Stimulated activated CD4-positive, alpha-beta T cell treated with anti-CD3 and anti-CD28 coated beads, Interleukin-4, amount 100 ng/mL, for 48 hours (primary cell): ENCODE measurements around the gene SYTL1.

Experiments used
- DNase-seq, 2 donors: peaks; one replicate each; pipeline ENCODE4 v3.0.0-alpha.2; 2020; ENCODE audit warnings: low read depth in 2 of 2

The SYTL1 gene

DNA sequence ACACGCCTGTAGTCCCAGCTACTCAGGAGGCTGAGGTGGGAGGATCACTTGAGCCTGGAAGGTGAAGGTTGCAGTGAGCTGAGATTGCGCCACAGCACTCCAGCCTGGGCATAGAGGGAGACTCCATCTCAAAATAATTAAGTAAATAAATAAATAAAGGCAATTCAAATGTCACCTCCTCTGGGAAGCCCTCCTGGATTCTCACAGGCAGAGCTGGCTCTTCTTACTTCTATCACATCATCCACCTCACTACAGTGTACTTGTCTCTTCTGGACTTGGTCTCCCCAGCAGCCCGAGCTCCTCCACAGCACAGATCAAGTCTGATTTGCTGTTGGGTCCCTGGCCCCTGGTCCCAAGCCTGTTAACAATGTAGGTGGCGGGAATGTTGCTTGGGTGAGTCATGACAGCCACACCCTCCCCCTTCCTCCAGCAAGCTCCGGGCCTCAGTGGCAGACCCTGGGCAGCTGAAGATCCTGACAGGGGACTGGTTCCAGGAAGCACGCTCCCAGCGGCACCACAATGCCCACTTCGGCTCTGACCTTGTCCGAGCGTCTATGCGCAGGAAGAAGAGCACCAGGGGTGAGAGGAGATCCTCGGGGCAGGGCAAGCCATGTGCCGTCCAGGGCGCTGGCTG, 5.3 kb downstream of the SYTL1 start:
- DNase-seq = no peak

DNA sequence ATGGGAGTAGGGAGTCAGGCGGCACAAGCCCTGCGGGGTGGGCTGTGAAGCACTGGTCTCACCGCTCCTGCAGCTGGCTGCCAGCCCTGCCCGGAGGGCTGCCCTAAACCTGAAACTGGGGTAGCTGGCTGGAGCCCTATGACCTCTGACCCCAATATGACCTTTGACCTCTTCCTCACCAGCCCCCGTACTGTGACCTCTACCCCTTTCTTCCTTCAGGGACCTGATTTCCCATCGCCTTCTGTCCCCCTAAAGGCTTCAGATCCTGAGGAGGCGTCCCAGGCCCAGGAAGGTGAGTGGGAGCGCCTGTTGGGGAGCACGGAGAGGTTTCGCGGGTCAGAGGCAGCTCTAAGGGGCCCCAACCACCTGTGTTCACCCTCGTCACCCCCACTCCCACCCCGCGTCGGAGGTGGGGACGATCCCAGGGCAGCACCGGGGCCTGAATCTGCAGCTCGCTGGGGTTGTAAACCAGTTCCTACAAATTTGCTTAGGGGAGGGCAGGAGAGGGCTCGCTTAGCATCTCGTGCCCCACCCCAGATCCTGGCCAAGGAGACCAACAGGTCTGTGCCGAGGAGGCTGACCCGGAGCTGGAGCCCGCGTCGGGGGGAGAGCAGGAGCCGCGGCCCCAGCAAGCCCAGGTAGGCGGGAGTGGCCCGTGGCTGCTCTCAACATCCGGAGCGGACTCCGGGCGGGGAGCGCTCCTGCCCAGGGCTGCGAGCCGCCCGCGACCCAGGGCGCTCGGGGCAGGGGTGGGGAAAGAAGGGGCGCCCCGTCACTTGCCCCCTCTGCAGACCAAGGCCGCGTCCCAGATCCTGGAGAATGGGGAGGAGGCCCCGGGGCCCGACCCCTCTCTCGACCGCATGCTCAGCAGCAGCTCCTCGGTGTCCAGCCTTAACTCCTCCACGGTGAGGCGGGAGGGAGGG, 7.3 kb downstream of the SYTL1 start:
- no peak for DNase-seq

- DNase-seq = no peak
Measured at GRCh38 chr1:27349784-27350662, 8.2 kb downstream of the SYTL1 start.

GRCh38 chr1:27350663-27351540, 9.1 kb downstream of the SYTL1 start:
- DNase-seq = no peak

GRCh38 chr1:27351541-27352107, 9.8 kb downstream of the SYTL1 start:
- DNase-seq = no peak

DNA sequence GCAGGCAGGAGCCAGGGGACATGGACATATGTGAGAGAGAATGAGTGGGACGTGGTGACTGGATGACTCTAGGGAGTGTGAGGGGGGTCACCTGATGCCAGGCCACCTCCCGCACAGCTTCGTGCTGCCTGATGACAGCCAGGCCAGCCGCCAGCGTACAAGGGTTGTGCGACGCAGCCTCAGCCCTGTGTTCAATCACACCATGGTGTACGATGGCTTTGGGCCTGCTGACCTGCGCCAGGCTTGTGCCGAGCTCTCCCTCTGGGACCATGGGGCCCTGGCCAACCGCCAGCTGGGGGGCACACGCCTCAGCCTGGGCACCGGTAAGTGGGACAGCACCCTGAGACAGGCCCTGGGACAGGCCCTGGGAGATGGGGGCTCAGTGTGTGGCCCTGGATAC, 11.3 kb downstream of the SYTL1 start:
- no peak for DNase-seq

- DNase-seq = no peak
Measured at GRCh38 chr1:27353629-27354028, 11.8 kb downstream of the SYTL1 start.

DNA sequence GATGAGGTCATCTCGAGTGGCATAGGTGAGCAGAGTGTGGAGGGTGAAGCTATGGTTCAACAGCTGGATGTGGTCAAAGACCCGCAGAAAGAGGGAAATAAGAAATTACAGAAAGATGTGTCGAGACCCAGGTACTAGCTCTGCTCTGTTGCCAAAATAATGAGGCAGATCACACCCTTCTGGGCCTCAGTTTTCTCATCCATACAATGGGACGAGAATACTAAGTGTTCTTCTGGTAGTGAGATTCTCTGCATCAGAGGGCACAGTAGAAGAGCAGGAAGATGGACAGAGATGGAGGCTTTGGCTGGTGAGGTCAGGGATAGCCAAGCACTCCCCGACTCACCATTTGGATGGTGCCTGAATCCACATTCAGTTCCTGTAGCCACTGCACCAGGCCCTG, 13.9 kb downstream of the SYTL1 start:
- DNase-seq = no peak

GRCh38 chr1:27356277-27356618, 14.4 kb downstream of the SYTL1 start:
- DNase-seq = no peak

DNA sequence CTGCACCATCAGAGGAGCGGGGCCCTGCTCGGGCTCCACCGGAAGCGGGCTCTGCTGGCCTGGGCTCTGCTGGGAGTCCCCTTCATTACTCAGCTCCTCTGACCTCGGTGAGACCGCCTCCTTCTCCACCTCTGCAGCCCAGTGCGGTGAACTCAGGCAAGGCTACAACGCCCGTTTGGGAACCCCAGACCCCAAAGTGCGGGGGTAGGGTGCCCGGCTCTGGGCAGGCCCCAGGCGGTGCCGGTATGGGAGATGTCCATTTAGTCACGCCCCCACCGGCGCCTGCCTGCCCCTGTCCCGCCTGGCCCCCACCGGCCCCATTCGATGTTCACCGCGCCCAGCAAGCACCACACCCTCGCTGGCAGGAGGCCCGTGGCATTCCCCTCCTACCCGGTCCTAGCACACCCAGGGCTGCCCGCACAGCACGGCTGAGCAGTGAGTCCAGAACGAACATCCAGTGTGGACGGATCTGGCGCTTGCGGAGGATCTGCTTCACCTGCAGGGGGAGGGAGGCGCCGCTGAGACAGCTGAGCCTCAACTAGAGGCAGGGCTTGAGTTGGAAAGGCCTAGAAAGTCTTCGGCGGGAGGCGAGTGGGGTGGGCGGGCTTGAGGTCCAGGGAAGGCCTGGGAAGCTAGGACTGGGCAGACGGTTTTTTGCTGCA, 14.9 kb downstream of the SYTL1 start:
- DNase-seq = no peak

GRCh38 chr1:27357281-27358037, 15.6 kb downstream of the SYTL1 start:
- DNase-seq = peak; percentile 69 to 77

DNA sequence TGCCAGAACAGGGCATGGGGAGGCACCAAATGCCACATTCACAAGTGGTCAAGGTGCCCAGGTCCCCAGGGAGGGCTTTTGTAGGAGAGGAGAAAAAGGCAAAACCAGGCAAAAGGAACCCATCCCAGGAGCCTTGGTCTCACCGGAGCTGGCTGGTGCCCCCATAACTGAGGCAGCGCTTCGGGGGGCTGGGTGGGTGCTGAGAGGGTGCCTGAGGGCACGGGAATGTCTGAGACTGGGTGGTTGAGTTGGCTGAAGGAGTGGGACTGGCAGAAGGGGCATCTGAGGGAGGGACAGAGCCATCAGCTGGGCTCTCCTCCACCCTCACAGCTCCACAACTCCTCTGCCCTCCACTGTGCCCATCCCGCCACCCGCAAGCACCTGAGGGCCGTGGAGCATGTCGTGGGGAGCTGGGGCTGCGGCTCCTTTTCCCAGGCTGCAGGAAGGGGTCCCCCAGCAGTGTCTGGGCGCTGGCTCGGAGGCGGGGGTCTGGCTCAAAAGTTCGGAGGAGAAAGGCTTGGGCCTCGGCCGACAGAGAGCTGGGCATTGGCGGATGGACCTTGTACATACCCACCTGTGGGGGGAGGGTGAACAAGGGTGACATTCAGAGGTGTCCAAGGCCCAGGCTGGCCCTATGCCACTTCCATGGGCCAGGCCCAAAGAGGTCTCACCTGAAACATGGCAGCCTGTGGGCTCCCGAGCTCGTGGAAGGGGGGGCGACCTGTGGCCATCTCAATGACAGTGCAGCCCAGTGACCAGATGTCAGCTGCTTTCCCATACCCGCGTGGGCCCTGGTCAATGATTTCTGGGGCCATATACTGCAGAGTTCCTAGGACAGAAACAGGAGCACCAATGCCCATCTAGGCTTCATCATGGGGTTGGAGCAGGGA, 16.5 kb downstream of the SYTL1 start:
- DNase-seq = no peak

- DNase-seq = no peak
Measured at GRCh38 chr1:27358928-27359313, 17.1 kb downstream of the SYTL1 start.

GRCh38 chr1:27359822-27360158, 18.0 kb downstream of the SYTL1 start:
- no peak for DNase-seq

DNA sequence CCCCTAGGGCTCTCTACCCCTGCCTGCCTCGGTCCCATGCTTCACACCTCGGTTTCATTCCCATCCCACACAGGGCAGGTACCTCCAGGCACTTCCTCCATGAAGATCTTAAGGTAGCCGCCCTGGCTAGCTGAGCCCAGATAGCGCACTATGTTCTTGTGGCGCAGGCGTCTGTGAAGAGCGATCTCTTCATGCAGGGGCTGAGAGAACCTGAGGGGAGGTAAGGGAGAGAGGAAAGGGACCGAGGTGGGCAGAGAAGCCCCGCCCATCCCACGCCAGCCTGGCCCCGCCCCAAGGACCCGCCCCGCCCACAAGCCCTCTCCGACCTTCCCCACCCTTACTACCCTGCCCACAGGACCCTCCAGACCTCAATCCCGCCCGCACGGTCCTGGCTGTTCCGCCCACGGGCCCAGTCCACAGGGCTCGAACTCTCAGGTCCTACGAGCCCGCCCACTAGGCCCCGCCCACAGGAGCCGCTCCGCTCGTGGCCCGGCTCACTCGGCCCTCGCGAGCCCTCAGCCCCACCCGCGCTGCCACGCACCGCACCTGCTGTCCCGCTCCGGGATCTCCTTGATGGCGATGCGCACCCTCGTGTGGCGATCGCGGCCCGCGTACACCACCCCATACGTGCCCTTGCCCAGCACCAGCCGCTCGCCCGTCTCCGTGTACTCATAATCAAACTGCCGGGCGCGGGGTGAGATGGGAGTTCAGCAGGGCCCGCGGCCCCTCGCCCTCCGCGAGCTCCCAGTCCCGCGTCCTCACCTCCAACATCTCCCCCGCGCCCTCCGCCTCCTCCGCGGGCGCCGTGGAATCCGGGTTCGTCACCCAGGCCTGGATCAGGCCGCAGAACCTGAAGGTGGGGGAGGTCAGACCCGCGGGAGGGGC, 18.6 kb downstream of the SYTL1 start:
- DNase-seq = no peak

DNA sequence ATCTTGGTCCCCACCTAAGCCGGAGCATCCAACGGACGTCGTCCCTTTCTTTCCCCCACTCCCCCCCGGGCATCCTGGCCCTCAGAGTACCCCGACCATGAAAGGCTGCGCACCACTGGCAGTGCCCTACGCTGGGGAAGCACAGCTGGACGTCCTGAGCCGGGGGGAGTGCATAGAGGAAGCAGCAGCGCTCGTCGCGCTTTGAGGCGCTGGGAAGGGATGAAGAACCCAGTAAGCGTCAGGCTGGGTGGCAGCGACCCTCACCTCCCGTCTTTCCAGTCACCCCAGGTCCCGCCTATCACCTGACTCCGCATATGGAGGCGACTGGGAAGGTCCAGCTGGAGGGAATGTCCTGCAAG, 19.2 kb downstream of the SYTL1 start:
- no peak for DNase-seq

- DNase-seq = no peak
Measured at GRCh38 chr1:27361553-27361952, 19.7 kb downstream of the SYTL1 start.
